Measurements from ENCODE around the gene KBTBD13.
A peak's percentile ranks its signal among the peaks of the same experiment; 100 is the strongest.
"Not testable (repeated sequence)": the region's sequence is repeated elsewhere in the genome, so short reads cannot be mapped to it uniquely, and the experiment has no call there.

Gene KBTBD13

DNA sequence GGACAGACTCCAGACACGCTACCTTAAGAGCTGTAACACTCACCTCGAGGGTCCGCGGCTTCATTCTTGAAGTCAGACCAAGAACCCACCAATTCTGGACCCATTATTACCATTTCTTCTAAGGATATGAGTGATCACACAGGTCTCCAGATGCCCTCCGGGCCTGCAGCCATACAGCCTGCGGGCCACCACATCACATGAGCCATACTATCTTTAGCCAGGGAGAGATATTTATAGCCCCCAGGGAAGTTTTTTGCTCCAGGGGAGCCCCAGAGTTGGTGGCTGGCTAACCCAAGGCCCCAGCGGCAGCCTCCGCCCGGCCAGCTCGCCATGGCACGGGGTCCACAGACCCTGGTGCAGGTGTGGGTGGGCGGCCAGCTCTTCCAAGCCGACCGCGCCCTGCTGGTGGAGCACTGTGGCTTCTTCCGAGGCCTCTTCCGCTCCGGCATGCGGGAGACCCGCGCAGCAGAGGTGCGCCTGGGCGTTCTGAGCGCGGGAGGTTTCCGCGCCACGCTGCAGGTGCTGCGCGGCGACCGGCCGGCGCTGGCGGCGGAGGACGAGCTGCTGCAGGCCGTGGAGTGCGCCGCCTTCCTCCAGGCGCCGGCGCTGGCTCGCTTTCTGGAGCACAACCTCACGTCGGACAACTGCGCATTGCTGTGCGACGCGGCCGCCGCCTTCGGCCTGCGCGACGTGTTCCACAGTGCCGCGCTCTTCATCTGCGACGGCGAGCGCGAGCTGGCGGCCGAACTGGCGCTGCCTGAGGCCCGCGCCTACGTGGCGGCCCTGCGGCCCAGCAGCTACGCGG is at the start of gene KBTBD13:
TSS of gene KBTBD13 (plus strand) at position 261 of the 805 bp plus-strand sequence. CDS start at position 331, 70 bp downstream.
- DNase-seq, result no peak

DNA sequence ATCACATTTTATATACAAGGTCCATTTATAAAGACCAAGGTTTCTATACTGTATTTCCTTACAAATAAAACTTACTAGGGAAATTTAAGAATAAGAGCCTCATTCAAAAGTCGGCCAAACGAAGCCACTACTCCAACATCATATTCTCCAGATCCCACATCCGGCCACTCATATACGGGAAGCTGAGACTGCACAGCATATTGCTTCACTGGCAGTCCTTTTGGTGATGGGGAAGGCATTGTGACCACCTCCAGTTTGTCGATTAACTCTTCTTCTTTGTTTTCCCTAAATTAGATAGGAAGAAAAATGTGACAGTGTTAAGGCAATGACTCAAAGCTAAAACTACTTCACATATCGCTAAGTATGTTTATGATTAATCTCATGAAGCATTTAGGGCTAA is 49.8 kb upstream of the KBTBD13 start:
- DNase-seq, result no peak

- DNase-seq, result no peak
These were observed 49.0 kb upstream of the KBTBD13 start for GRCh38 chr15:65027593-65027992.

DNA sequence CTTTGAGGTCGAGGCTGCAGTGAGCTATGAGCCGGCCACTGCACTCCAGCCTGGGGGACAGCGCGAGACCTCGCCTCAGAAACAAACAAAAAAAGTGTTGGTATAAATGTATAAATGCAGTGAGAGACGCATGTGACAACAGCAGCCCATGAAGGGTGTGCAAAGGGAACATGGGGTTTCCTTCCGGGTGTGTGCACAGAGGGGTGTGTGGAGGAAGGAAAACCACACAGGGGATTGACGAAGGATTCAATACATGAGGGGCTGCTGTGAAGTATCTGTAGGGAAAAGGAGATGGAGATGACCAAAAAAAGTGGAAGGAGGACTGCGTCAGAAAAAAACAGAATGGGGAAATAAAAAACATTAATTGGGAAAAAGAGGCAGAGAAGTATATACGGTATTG is 48.2 kb upstream of the KBTBD13 start:
- DNase-seq, result no peak

- peak; percentile 4 for DNase-seq
These were observed 47.4 kb upstream of the KBTBD13 start, which contains the start of gene MTFMT for GRCh38 chr15:65028921-65029735. Gene MTFMT (minus strand): TSS chr15:65029639. CDS start chr15:65029613, 26 bp downstream.

DNA sequence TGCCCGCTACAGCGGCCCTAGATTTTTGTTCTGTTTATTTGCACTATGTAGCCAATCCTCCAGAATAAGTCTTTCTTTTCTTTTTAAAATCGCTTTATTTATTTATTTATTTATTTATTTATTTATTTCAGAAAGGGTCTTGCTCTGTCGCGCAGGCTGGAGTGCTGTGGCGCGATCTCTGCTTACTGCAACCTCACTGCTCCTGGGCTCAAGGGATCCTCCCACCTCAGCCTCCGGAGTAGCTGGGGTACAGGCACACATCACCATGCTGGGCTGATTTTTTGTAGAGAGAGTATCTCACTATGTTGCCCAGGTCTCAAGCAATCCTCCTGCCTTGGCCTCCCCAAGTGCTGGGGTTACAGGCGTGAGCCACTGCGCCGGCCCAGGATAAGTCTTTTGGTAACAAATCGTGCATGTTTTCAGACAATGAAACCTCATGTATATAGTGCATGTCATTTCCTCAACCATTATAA is 46.8 kb upstream of the KBTBD13 start:
- no peak for DNase-seq

- no peak for DNase-seq
These were observed 43.6 kb upstream of the KBTBD13 start for GRCh38 chr15:65032801-65033537.

- DNase-seq, result no peak
These were observed 42.8 kb upstream of the KBTBD13 start for GRCh38 chr15:65033659-65034269.

- DNase-seq, result no peak
These were observed 41.8 kb upstream of the KBTBD13 start for GRCh38 chr15:65034719-65035118.

- no peak for DNase-seq
These were observed 39.2 kb upstream of the KBTBD13 start for GRCh38 chr15:65037309-65037708.

DNA sequence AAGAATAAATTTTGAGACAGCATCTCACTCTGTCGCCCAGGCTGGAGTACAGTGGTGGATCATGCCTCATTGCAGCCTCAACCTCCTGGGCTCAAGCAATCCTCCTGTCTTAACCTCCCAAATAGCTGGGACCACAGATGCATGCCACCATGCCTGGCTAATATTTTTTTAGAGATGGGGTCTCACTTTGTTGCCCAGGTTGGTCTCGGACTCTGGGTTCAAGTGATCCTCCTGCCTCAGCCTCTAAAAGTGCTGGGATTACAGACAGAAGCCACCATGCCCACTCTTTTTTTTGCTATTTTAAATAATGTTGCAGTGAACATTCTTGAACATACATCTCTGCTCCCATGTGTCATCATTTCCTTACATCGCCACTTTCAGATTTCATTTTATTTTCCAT is 38.1 kb upstream of the KBTBD13 start:
- no peak for DNase-seq

GRCh38 chr15:65038836-65039235 is 37.7 kb upstream of the KBTBD13 start:
- no peak for DNase-seq

DNA sequence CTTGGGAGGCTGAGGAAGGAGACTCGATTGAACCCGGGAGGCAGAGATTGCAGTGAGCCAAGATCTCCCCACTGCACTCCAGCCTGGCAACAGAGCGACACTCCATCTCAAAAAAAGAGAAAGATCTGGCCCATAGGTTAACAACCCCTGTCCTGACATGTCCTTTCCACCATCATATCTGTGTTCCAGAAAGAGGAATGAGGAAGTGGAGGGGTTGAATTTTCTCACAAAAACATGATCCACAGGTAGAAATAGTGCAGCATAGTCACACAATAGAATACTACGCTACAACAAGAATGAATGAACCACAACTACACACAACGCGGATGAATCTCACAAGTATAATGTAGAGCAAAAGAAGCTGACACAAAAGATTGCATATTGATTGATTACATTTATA is 36.1 kb upstream of the KBTBD13 start:
- no peak for DNase-seq

DNA sequence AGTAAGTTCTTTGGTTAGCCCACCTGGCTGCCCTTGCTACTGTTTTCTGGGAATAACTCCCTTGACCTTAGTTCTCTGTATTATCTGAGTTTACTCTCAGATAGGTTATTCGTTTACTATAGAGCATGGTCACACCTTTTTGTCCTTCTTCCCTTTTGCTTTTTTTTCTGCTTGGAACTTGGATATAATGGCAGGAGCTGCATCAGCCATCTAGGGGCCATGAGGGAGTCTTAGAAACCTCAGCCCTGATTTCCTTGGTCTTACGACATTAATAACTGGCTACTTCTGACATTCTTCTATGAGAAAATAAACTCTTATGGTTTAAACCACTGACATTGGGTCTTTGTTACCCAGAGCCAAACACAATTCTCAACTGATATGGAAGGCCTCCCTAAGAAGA is 34.8 kb upstream of the KBTBD13 start:
- no peak for DNase-seq

GRCh38 chr15:65042776-65043327 is 33.7 kb upstream of the KBTBD13 start:
- no peak for DNase-seq

DNA sequence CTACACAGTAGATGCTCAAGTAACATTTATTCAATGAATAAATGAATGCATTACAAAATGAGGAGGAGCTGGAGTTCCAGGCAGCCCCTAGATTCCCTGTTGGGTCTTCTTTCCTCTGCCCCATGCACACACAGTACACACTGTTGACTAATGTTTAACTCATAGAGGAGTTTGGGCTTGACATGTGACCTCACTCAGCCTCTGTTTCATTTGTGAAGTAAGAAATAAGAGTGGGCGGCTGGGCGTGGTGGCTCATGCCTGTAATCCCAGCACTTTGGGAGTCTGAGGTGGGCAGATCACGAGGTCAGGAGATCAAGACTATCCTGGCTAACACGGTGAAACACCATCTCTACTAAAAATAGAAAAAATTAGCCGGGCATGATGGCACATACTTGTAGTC is 32.3 kb upstream of the KBTBD13 start:
- DNase-seq, result not testable (repeated sequence)

DNA sequence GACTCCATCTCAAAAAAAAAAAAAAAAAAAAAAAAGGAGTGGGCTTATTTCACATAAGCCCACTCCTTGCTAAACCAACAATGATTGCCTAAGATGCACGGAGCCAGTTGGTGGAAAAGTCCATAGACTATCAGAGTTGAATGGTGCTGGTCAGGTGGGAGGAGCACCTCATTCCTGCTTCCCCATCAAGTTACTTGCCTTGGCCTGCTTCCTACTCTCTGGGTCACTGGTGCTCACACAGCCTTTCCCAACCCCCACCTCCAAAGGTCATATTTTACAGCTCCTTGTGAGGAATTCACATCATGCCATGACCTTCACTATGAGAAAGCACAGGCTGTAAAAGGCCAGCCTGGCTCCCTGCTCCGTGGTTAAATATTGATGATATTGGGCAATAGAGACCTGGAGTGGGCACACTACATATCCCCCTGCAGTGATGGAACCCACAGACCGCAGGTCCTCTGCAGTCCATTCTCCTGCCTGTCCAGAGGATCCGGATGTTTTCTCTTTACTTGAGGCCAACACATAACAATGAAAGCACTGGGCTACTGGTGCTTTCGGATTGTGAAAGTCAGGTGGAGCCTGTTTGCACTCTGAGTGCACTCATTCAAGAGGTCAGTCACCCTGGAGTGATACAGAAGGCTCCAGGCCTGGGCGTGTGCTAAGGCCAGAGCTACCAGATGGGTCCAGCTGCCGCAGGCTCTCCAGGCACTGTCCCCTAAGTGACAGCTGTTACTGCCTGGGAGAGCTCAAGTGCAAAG is 31.6 kb upstream of the KBTBD13 start, which contains the start of gene SLC51B:
TSS of gene SLC51B (plus strand) at position 664 of the 758 bp plus-strand sequence. CDS start 4,618 bp downstream, outside the sequence.
- no peak for DNase-seq

DNA sequence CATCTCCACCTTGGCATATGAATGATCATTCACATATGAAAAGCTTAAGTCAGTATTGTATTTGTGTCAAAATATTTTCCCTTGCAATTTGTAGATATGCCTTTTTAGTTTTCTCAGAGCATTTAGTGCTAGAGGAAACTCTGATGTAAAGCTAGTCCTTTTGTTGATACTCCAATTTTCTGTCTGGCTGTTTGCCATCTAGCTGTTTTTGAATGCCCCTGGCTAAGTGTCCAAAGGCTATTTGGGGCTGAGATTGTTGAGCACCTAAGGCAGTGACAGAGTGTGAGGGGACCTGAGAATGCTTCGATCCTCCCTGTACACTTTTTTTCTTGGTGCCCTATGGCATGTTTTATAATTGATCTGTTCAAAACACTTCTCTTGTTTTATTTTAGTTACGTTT is 28.3 kb upstream of the KBTBD13 start:
- DNase-seq, result no peak

GRCh38 chr15:65049418-65049840 is 27.1 kb upstream of the KBTBD13 start:
- DNase-seq, result peak; percentile 80

- no peak for DNase-seq
These were observed 26.3 kb upstream of the KBTBD13 start for GRCh38 chr15:65050270-65050669.

GRCh38 chr15:65051266-65051665 is 25.3 kb upstream of the KBTBD13 start:
- no peak for DNase-seq
